Suppressor macrophage treated with lipopolysaccharide for 1 hour (primary cell): ENCODE measurements around the gene FZR1.

Experiments used
- DNase-seq, 3 donors: peaks; one replicate each; pipeline ENCODE4 v3.0.0-alpha.2; 2020 to 2022

FZR1 gene

DNA sequence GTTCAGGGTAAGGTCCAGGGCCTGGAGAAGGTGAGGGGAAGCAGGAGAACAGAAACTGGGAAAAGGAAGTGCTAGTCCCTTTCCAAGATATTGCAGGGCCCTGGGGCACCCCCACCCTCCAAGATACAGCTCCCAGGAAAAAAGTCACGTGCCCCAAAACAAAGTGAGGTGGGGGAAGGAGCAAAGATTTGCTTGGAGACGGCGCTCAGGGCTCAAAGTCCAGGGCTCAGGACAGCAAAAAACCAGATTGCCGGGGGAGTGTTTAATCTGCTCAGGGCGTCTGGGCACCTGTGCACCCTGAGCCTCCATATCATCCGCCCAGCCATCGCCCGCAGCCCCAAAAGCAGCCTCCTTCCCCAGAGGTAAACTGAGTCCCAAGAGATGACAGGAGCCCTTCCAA, 32.1 kb upstream of the FZR1 start:
- no peak for DNase-seq

DNA sequence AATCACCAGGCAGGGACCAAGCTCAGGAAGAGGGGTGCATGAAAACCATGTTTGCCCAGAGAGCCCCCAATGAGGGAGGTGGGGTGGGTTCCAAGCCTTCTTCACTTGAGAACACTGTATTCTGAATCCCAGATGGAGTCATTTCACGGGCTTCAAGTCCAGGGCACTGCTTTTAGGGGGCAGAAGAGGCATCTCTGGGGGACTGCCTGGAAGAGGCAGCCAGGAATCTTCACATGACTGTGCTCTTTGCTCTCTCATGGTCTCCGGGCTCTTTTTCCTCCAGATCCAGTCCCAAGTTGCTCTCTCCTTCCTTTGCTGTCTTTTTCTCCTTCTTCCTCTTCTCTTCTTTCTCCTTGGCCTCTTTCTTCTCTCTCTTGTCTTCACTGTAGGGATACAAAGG, 31.5 kb upstream of the FZR1 start:
- DNase-seq, result no peak

DNA sequence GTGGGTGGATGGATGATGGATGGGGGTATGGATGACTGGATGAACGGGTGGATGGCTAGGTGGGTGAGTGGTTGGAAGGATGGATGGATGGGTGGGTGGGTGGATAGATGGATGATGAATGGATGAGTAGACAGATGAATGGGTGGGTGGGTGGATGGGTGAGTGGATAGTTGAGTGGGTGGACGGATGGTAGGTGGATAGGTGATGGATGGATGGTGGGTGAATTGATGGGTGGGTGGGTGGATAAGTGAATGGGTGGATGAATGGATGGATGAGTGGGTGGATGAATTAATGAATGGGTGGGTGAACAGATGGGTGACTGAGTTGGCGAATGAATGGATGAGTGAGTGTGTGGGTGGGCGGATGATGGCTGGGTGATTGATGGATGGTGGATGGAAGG, 30.7 kb upstream of the FZR1 start:
- no peak for DNase-seq

DNA sequence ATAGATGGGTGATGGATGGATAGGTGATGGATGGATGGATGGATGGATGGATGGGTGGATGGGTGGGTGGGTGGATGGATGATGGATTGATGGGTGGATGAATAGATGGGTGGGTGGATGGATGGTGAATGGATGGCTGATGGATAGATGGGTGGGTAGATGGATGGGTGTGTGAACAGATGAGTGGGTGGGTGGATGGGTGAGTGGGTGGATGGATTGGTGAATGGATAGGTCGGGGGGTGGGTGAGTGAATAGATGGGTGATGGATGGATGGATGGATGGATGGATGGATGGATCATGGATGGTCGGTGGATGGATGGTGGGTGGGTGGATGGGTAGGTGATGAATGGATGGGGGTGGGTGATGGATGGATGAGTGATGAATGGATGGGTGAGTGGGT, 29.3 kb upstream of the FZR1 start:
- no peak for DNase-seq

DNA sequence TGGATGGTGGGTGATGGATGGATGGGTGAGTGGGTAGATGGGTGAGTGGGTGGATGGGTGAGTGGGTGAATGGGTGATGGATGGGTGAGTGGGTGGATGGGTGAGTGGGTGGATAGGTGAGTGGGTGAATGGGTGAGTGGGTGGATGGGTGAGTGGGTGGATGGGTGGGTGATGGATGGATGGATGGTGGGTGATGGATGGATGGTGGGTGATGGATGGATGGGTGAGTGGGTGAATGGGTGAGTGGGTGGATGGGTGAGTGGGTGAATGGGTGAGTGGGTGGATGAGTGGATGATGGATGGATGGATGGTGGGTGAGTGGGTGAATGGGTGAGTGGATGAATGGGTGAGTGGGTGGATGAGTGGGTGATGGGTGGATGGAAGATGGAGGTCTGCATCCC, 28.6 kb upstream of the FZR1 start:
- DNase-seq, result no peak

DNA sequence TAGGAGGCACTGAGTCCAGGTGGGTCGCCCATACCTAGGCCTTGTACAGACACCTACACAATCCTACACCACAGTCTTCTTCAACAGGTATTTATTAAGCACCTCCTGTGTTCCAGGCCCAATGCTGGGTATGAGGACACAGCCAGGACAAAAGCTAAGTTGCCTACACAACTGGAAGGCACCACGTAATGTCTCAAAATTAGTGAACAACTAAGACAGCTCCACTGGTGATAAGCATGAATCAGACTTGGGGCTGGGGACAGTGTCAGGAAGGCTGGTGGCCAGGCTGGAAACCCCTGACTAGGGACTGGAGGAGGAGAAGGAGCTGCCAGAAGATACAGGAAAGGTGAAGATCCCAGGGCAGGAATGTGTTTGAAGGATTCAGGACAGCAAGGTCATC, 28.2 kb upstream of the FZR1 start:
- DNase-seq, result peak; percentile 48 to 55 (median 50)

DNA sequence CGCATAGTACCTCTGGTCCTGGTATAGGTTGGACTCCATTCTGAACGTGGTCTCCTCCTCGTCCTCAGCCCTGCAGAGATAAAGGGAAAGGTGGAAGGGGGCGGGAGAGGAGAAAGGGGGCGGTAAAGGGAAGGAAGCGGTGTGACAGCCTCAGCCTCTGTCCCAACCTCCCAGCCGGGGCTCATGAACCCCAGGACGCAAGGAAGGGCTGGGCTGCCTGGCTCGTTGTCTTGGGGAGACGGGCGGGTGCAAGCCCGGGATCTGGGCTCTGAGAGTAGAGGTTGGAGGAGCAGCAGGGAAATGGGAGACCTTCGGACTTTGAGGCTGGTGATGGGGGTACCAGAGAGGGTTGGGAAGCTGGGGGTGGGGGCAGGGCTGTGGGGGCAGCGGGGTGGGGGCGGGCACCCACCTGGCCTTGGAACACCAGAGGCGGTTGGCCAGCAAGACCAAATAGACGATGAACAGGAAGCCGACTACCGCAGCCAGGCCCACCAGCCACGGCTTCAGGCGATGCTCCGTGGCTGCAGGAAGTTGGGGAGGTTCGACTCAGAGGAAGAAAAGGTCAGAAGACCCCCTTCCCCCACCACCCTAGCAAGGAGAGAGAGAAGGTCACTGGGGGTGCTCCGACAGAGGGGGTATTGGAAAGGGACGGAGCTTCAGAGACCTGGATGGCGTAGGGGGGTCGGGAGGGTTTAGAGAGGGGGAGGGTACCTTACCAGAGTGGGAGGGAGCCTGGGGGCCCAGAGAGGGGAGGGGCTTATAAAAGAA, 27.5 kb upstream of the FZR1 start:
- DNase-seq, result peak in 1 of 3 donors; percentile 21

DNA sequence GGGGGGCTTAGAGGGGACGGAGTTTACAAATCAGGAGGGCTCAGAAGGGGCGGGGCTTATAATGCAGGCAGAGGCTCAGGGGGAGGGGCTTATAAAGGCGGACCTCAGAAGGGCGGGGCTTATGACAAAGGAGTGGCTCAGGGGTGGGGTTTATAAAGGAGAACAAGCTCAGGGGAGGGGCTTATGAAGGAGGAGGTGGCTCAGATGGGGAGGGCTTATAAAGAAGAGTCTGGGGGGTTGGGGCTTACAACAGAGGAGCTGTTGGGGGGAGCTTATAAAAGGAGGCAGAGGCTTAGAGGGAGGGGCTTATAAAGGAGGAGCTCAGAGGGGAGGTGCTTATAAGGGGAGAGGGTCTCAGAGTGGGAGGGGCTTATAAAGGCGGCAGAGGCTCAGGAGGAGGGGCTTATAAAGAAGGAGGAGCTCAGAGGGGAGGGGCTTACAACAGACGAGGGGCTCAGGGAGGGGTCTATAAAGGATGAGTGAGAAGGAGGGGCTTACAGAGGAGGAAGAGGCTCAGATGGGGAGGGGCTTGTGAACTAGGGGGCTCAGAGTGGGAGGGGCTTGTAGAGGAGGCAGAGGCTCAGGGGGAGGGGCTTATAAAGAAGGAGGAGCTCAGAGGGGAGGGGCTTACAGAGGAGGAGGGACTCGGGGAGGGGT, 26.8 kb upstream of the FZR1 start:
- peak; percentile 67 to 79 (median 73) for DNase-seq

DNA sequence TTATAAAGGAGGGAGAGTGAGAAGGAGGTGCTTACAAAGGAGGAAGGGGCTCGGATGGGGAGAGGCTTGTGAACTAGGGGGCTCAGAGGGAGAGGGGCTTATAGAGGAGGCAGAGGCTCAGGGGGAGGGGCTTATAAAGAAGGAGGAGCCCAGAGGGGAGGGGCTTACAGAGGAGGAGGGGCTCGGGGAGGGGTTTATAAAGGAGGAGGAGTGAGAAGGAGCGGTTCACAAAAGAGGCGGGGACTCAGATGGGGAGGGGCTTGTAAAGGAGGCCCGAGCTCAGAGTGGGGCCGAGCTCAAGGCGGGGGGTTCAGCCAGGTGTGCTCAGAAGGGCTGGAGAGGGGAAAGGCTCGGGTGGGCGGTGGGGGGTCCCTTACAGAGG, 26.3 kb upstream of the FZR1 start:
- peak in 1 of 3 donors; percentile 38 for DNase-seq

DNA sequence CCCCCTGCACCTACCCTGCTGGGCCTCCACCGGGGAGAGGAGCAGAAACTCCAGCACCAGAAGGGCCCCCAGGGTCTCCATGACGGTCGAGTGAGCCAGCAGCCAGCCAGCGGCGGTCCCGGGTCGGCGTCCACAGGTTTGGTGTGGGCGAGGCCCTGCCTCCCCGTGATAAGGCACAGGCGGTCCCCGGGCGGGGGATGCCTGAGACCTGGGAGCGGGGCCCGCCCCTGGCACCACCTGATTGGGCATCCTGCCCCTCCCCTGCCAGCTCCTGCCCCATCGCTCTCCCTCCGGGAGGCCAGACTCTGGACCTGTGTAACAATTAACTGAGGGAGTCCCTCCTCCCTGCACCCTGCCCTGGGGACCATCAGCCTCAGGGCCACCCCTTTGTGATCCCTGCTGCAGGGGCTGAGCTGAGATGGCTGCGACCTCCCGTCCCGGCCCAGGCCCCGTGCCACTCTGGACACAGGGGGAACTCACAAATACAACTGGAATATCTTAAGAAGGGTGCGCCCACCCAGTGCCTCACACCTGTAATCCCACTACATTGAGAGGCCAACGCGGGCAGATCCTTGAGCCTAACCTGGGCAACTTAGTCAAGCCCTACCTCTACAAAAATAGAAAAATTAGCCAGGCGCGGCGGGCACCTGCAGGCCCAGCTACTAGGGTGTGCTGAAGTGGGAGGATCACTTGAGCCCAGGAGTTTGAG, 25.6 kb upstream of the FZR1 start, which contains the start of gene SMIM24:
TSS of gene SMIM24 (minus strand) at position 143 of the 709 bp plus-strand sequence. CDS start at position 81, 62 bp downstream.
- DNase-seq, result no peak

DNA sequence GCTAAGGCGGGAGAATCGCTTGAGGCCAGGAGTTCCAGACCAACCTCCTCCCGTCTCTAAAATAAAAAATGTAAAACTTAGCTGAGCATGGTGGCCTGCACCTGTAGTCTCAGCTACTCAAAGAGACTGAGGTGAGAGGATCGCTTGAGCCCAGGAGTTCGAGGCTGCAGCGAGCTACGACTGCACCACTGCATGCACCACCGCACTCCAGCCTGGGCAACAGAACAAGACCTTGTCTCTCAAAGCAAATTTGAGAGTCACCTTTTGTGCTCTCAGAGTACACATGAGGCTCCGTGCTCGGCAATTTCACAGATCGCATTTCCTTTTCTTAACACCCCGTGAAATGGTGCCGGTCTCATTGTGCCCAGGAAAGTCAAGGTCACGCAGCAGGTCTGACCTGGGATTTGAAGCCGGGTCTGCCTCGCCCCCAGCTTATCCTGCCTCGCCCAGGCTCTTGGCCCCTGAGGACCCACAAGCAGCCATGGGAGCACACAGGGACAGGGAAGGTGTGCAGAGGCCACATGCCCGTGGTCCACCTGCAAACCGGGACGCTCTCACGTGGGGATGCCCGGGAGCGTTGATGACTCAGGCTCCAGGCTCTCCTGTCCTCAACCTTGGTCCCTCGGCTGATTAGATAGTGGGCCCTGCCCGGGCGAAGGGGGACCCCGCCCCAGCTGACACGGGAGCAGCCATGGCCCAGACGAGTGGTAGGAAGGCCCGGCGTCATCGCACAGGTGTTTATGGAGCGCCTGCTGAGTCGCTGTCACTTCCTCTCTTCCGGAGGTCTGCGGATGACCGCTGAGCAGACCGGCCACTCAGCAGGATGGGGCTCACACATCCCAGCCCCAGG, 24.6 kb upstream of the FZR1 start:
- no peak for DNase-seq

DNA sequence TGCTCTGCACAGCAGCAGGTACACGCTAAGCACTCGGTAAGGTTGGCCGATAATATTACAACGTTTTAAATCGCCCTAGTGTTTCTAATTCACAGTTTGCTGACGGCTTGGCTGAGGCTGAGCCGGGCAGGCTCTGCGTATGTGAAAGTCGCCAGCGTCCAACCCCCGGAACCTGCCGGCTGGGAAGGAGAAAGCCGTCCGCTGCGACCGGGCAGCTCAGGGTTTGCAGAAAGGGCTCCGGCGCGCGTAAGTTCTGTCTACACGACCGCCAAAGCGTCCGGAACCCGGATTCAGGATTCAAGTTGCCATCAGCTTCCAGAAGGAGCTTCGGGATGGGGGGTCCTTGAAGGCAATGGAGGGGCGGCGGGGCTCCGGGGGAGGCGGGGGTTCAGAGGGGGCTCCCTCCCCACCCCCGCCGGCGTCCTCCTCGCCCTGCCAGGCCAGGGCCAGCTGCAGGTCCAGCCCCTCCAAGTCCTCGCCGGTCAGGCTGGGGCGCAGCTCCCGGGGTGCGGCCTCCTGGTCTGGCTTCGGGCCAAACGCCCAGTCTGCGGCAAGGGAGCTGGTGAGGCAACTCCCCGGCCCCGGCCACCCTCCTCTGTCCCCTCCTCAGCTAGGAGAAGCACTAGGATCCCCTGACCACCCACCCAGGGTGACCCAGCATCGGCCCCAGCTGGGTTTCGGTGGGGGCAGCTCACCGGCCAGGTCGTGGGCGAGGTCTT, 23.4 kb upstream of the FZR1 start:
- DNase-seq, result no peak

DNA sequence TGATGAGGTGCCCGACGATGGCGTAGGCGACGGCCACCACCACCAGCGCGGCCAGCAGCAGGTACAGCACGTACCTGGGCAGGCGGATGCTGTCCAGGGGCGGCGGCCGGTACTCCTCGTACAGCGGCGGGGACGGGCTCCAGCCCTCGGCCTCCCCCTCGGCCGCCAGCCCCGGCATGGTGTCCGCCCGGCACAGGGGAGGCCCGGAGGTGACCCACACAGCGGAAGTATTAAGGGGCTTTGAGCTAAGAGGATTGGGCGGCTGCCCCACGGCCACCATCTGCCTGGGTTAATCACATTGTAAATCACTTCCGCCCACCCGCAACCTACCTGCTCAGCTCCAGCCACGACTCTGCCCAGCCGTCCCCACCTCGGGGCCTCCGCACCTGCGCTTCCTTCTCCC, 22.9 kb upstream of the FZR1 start, which contains the start of gene SMIM44:
TSS of gene SMIM44 (minus strand) at position 216 of the 403 bp plus-strand sequence. CDS start at position 178, 38 bp downstream.
- DNase-seq, result no peak

DNA sequence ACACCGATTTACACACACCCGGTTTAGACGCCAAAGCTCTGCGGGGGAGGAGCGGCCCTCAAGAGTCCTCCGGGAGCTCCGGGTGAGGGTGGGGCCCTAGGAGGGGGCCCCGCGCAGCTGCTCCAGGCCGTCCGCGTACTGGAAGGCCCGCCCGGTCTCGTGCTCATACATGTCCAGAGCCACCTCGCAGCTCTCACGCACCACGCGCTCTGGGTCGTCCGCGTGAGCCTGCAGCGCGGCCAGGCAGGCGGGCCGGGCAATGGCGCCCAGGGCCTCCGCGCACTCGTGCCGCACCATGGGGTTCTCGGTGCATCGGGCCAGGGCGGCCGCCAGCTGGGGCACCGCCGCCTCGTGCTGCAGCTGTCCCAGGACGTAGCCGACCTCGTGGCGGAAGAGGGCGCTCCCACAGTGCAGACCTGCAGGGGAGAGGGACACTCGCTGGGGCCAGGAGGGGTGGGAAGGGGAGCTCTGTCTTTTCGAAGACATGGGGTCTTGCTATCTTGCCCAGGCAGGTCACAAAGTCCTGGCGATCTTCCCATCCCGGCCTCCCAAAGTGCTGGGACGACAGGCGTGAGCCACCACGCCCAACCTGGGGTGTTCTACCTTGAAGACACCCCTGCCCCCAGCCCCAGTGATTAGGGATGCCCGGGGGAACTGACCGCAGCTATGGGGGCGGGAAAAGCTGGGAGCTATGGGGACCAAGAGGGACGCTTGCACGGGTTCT, 14.6 kb upstream of the FZR1 start:
- no peak for DNase-seq

DNA sequence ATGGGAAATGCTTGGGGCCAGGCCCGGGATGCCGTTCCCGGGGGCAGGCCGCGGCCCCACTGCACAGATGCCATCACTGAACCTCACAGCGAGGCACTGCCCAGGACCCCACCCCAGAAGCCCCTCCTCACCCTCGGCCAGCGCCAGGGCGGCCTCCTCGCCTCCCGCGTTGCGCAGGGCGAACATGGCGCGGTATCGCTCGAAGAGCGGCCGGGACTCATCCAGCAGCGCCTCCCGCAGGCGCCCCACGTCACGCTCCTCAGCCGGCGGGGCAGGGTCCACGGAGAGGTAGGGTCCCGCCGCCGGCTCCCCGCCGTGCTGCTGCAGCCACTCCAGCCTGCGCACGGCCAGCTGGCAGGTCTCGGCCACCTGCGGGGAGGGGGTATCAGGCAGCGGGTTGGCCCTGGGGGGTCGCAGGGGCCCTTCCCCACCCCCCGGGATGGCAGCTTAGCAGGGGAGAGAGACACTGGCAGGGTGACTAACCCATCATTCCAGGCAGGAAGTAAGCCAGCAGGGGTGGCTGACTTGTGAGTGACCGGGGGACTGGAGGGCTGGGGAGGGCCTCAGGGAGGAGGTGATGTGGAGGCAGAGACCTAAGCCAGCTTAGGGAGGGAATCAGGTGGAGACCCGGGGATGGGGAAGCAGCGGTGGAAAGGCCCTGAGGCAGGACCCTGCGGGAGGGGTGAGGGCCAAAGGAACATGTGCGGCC, 13.8 kb upstream of the FZR1 start:
- no peak for DNase-seq

DNA sequence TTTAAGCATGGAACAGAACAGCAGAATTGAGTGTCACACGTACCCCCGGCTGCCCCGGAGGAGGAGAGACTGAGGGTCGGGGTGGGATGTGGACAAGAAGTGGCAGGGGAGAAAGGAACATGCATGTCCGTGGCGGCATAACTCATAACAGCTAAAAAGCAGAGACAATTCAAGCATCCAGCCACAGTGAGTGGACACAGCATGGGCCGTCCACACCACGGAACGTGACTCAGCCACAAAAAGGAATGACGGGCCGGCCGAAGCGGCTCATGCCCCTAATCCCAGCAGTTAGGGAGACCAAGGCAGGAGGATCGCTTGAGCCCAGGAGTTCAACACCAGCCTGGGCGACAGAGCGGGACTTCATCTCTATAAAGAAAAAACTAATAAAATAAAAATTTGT, 13.2 kb upstream of the FZR1 start:
- no peak for DNase-seq

DNA sequence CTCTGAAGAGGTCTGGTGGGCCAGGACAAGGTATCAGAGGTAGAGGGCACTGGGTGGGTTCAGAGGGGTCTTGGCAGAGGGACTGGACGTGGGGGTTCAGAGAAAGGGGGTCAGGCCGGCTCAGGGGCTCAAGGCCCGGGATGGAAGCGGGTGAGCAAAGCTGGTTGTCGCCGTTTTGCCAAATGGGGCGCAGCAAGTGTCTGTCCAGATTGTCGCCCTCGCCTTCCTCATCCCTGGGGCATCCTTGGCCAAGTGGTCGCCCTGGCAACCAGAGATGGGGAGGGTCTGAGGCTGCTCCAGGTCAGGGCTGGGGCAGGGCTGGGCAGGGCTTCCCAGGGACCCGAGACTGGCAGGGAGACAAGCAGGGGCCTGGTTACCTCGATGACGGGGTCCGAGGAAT, 12.5 kb upstream of the FZR1 start:
- no peak for DNase-seq

DNA sequence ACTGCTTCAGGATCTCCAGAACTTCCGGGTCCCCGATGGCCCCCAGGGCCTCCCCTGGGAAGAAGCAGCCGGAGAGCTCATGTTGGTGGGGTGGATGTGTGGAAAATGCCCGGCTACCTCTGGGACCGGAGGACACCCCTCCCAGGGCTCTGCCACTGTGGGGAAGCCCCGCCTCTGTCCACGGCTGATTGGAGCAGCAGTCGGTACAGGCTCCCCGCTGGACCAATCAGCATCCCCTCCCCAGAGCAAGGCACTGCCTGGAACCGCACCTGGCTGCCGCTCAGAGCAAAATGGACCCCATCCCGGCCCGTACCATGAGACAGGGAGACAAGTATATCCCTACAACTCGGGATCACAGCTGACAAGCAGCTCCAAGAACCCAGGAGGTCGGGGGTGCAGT, 12.1 kb upstream of the FZR1 start:
- DNase-seq, result peak in 1 of 3 donors; percentile 23

DNA sequence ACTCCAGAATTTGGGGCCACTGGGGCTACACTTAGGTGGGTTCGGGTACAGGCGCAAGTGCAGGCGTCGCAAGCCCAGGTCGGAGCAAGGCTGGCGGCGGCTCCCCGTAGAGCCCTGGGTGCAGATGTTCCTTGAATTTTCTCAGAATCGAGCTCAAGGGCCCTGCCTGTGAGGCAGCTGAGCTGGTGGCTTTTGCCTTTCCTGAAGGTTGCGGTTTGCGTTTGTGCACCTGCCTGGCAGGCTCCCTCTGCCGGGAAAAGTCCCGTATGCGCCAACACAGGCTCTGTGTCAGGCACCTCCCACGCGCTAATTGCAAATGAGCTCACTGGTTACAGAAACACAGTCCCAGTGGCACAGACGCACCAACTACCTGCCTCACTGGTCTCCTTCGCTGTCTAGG, 11.6 kb upstream of the FZR1 start:
- no peak for DNase-seq

DNA sequence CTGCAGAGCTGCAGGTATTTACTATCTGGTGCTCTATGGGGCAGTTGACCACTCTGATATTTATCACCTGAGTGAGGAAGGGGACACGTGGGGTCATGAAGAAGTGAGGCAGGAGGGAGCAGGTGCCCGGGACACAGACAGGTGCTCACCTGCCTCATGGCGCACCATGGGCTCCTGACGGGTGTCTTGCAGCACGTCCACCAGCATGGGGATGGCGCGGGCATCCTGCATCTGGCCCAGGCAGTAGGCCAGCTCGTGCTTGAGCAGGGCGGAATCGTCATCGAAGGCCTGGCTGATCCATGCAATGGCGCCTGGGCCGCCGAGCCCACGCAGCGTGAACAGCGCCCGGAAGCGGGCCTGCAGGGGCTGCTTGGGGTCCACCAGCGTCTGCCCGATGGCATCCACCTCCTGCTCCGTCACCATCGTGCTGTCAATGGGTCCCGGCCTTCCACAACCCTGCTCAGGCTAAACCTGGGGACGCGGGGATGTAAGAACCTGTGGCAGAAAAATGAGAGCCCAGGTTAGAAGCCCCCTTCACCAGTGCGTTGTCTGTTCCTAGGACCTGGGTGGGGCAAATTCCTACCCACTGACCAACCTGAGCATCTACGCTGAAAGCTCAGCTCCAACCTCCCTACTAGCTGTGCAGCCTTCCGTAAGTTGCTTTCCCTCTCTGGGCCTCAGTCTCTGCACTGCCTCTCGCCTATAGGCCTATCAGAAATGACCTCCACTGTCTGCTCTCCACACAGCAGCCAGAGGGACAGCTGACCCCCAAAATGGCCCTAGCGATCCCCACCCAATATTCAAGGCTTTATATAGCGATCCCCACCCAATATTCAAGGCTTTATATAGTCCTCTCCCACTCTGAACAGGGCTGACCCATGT, 9.5 kb upstream of the FZR1 start:
- no peak for DNase-seq
